SK-N-MC (cell line): ENCODE results near the gene UGT1A3.

Source experiments
- DNase-seq: peaks from one replicate; pipeline ENCODE4 v3.0.0-alpha.2; 2011; ENCODE audit warnings: low read depth, low spot score
- H3K27ac ChIP-seq: fragments of 200-600 bp; sonication (generic); 2 replicates; pipeline ENCODE4 v1.5.1; 2016; ENCODE audit warnings: mixed run types
- H3K36me3 ChIP-seq: fragments of 200-600 bp; sonication (generic); 2 replicates; pipeline ENCODE4 v1.6.1; 2017; ENCODE audit warnings: antibody characterized with exemption, low read length, mixed read lengths; ENCODE audit not compliant: insufficient read depth
- H3K4me3 ChIP-seq: fragments of 200-600 bp; sonication (generic); 2 replicates; pipeline ENCODE4 v1.5.1; 2016
- H3K9ac ChIP-seq: fragments of 200-600 bp; sonication (generic); 2 replicates; pipeline ENCODE4 v1.8.0; 2017; ENCODE audit warnings: mixed run types, mixed read lengths; ENCODE audit not compliant: insufficient read length
- H3K9me3 ChIP-seq: fragments of 200-600 bp; sonication (generic); 2 replicates; pipeline ENCODE4 v1.6.1; 2017; ENCODE audit warnings: low read depth, mild to moderate bottlenecking, antibody characterized with exemption, low read length, moderate library complexity, mixed read lengths
- EZH2 ChIP-seq: fragments of 200-600 bp; sonication (generic); IDR thresholded peaks from one replicate; pipeline ENCODE4 v1.6.1; 2017; ENCODE audit warnings: antibody characterized with exemption
- FOXP2 ChIP-seq: optimal IDR thresholded peaks from 2 replicates; pipeline ENCODE3; 2011; ENCODE audit warnings: mild to moderate bottlenecking, moderate library complexity; ENCODE audit not compliant: insufficient read depth; ENCODE audit errors: extremely low read length, control extremely low read depth
- POLR2AphosphoS5 ChIP-seq: IDR thresholded peaks from 2 replicates; pipeline ENCODE4 v1.6.1; 2012; ENCODE audit warnings: mild to moderate bottlenecking, low read depth, low read length, borderline replicate concordance

UGT1A3 gene

GRCh38 chr2:233764264-233764663 lies 35.4 kb downstream of the UGT1A3 start:
- Histone ChIP-seq H3K9me3 (no peaks in the 10 kb centered on the region), H3K9ac (no peak overlapping the region), H3K4me3 (no peak overlapping the region), H3K27ac (no peak overlapping the region), H3K36me3 (no peaks in the 10 kb centered on the region)
- TF ChIP-seq EZH2 (no peak), FOXP2 (no peak), POLR2AphosphoS5 (no peak)
- DNase-seq: no peak

- Histone ChIP-seq H3K4me3 (no peak overlapping the region), H3K27ac (no peak overlapping the region), H3K9ac (no peak overlapping the region), H3K36me3 (no peaks in the 10 kb centered on the region), H3K9me3 (no peaks in the 10 kb centered on the region)
- TF ChIP-seq EZH2: no peak
- TF ChIP-seq POLR2AphosphoS5: no peak
- no peak for TF ChIP-seq FOXP2
- no peak for DNase-seq
Observed at GRCh38 chr2:233764761-233765160, 35.9 kb downstream of the UGT1A3 start.

- no peak for DNase-seq
- no peaks in the 10 kb centered on the region for H3K9me3 ChIP-seq
- no peaks in the 10 kb centered on the region for H3K36me3 ChIP-seq
- no peak overlapping the region for H3K27ac ChIP-seq
- no peak for TF ChIP-seq POLR2AphosphoS5
- no peak for TF ChIP-seq FOXP2
- no peak for TF ChIP-seq EZH2
- no peak overlapping the region for H3K4me3 ChIP-seq
- no peak overlapping the region for H3K9ac ChIP-seq
Observed at GRCh38 chr2:233766416-233766815, 37.6 kb downstream of the UGT1A3 start.

GRCh38 chr2:233768076-233768475 lies 39.2 kb downstream of the UGT1A3 start:
- no peak for TF ChIP-seq EZH2
- no peak for TF ChIP-seq POLR2AphosphoS5
- Histone ChIP-seq H3K9me3 (no peaks in the 10 kb centered on the region), H3K36me3 (no peaks in the 10 kb centered on the region), H3K9ac (no peak overlapping the region), H3K4me3 (no peak overlapping the region), H3K27ac (no peak overlapping the region)
- DNase-seq: no peak

GRCh38 chr2:233769260-233769659 lies 40.4 kb downstream of the UGT1A3 start:
- no peaks in the 10 kb centered on the region for H3K36me3 ChIP-seq
- H3K27ac ChIP-seq: no peak overlapping the region
- H3K4me3 ChIP-seq: no peak overlapping the region
- TF ChIP-seq POLR2AphosphoS5: no peak
- TF ChIP-seq EZH2: no peak
- TF ChIP-seq FOXP2: no peak
- no peaks in the 10 kb centered on the region for H3K9me3 ChIP-seq
- no peak overlapping the region for H3K9ac ChIP-seq
- DNase-seq: no peak

GRCh38 chr2:233772153-233772552 lies 43.3 kb downstream of the UGT1A3 start:
- no peak for DNase-seq
- no peak for TF ChIP-seq EZH2
- no peak for TF ChIP-seq FOXP2
- no peak for TF ChIP-seq POLR2AphosphoS5
- H3K9ac ChIP-seq: no peak overlapping the region
- H3K36me3 ChIP-seq: no peaks in the 10 kb centered on the region
- no peak overlapping the region for H3K4me3 ChIP-seq
- H3K9me3 ChIP-seq: no peaks in the 10 kb centered on the region
- no peak overlapping the region for H3K27ac ChIP-seq

GRCh38 chr2:233772583-233772982 lies 43.7 kb downstream of the UGT1A3 start:
- Histone ChIP-seq H3K9ac (no peak overlapping the region), H3K9me3 (no peaks in the 10 kb centered on the region), H3K27ac (no peak overlapping the region), H3K4me3 (no peak overlapping the region), H3K36me3 (no peaks in the 10 kb centered on the region)
- TF ChIP-seq EZH2 (no peak), FOXP2 (no peak), POLR2AphosphoS5 (no peak)
- DNase-seq: no peak

- H3K27ac ChIP-seq: no peak overlapping the region
- H3K4me3 ChIP-seq: no peak overlapping the region
- no peaks in the 10 kb centered on the region for H3K36me3 ChIP-seq
- H3K9ac ChIP-seq: no peak overlapping the region
- DNase-seq: no peak
- H3K9me3 ChIP-seq: no peaks in the 10 kb centered on the region
- TF ChIP-seq POLR2AphosphoS5 (no peak), FOXP2 (no peak), EZH2 (no peak)
Observed at GRCh38 chr2:233773854-233774253, 45.0 kb downstream of the UGT1A3 start.

GRCh38 chr2:233775414-233775813 lies 46.6 kb downstream of the UGT1A3 start:
- DNase-seq: no peak

More at GRCh38 chr2:233775414-233775813, 46.6 kb downstream of the UGT1A3 start:
- TF ChIP-seq EZH2 (no peak), POLR2AphosphoS5 (no peak)
- Histone ChIP-seq H3K36me3 (no peaks in the 10 kb centered on the region), H3K27ac (no peak overlapping the region), H3K9me3 (no peaks in the 10 kb centered on the region), H3K9ac (no peak overlapping the region), H3K4me3 (no peak overlapping the region)
